COLO829 (cell line): Measurements from ENCODE around the gene NUDT14.

Source experiments
- DNase-seq: peaks from one replicate; pipeline ENCODE4 v3.0.0; 2012; ENCODE audit warnings: low spot score

Gene NUDT14

DNA sequence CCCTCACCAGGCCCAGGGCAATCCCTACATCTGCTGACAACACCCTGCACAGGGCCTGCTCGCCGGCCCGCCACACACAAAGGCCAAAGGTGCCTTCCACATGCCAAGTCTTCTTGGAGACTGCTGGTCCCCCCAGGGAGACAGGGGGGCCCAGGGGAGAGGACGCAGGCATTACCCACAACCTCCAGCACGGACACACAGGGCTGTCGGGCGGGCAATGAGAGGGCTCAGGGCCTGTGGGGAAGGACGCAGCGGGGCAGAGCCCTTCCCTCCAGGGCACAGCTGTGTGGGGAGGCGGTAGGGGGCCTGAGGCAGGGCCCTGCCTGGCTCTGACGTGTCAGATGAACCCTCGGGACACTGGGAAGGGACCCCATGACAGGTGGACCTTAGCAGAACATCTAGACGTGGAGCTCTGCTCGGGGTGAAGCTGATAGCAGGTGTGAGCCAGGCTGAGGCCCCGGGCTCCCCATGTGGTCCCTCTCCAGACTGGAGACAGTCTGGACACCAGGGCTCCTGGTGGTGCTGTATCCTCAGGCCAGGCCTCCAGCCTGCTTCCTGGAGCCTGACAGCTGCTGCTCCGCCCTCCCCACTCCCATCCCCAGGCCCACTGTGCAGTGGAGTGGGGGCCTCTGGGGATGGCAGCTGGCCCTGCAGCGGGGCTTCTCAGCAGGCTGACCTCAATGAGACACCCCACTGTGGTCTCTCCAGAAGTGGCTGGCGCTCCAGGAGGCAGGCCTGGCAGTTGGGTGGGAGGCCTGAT, 31.6 kb upstream of the NUDT14 start:
- DNase-seq: no peak

DNA sequence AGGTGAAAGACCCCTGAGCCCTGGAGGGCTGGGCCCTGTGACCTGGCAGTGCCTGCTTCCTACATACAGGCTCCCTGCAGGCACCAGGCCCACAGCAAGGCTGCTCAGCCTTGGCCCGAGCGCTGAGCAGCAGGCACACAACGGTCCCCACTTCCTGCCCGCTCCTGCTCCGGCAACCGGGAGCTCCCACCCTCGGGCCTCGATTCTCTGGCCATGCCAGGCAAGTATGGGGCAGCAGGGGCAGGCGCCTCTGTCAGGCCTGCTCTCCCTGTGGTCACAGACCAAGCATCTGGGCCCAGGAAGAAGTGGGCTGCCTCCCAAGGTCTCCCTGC, 30.6 kb upstream of the NUDT14 start:
- DNase-seq: no peak

DNA sequence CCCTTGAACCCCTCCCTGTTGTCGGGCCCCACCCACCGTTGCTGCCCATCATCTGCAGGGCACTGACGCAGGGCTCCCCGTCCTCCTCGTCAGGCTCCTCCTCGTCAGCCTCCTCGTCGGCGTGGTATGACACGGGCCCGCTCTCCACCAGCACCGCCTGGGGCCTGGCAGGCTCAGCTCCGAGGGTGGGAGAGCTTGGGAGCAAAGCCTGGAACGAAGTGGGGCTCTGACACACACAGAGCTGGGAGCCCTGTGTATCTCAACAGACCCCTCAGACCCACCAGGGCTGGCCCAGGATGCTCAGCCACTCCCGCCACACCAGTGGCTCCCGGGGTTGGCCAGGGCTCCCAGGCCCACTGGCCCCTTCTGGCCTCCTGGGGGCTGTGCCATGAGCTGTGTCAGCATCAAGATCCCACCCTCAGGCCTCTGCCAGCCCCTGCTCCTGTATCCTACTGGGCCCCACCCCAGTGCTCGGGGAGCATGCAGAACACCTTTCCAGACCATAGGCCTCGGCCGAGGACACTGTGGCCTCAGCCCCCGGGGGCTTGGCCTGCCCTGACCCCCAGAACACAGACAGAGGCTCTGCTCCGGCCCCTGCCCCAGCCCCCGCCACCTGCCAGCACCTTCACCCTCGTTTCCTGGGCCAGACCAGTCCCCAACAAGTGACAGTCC, 30.1 kb upstream of the NUDT14 start:
- no peak for DNase-seq

DNA sequence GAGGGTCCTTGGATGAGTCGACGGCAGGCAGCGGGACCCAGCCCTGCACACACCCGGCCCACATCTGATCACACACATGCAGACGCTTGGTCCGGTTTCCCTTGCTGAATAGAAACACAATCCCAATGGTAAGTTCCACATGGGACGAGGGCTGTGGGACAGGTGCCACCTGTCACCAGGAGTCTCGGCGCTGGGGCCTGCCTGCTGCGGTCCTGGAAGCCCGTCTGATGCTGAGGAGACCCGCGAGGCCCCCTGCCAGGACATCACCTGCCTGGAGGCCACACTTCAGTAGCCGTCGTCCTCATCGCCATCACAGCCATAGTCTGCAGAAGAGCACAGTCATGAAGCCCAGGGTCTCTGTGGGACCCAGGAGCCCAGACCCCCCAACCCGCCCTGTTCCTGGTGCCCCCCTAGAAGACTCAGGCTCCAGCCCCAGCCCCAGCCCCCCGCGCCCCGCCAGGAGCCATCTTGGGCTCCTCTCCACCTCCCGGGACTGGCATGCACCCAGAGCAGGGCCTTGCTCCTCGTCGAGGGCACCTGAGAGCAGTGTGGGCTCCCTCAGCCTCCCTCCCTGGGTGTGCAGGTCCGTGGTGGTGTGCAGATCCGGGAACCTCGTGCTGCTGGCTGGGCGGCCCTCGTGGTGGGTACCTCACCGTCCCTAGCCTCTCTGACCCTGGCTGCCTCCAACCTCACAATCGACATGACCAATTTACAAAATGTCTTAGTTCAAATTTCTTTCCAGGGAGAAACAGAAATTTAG, 29.3 kb upstream of the NUDT14 start:
- DNase-seq: no peak

DNA sequence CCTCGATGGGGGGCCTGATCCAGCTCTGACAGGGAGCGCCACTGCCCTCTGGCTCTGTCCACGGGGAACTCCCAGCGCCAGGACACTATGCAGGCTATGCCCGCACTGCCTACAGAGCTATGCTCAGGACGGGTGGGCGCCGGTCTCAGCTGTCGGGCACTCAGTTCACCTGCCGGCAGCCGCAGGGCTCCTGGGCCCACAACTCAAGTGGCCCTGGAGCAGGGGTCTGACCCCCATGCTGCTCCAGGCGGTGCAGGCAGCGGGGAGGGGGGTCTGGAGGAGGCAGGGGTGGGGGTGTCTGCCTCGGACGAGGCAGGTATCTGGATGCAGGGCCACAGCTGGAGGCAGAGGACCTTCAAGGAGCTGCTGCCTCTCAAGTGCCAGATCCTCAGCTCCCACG, 28.5 kb upstream of the NUDT14 start:
- no peak for DNase-seq

DNA sequence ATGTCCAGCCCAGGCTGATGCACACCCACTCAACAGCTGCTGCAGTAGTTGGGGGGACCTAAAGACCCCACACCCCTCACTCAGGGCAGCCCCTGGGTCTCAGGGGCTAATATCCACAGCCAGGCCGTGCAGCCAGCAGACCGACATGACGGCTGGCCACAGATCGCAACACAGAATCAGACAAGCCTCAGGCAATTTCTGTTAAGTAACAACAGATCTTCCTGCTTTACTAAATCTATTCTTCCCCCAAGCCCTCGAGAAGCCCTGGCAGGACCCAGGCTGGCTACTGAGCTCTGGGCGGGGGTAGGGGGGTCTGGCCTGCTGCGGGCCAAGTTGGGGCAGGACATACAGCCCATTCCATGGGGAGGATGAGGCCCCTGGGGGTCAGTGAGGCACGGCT, 28.0 kb upstream of the NUDT14 start:
- DNase-seq: no peak

DNA sequence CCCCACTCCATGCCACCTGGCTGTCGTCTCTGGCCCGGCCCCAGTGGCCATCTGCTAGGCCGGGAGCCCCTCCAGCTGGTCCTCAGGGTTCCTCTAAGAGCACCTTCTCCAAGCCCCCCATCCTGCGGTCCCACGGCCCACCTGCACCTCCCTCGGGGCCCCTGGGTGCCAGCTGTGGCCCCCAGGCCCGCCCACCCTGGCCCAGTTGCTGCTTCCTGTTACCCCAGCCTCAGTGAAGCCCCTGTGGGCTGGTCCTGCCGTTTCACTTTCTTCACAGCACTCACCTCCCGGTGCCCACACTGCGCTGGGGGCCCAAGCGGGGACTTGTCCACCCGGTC, 27.6 kb upstream of the NUDT14 start:
- no peak for DNase-seq

DNA sequence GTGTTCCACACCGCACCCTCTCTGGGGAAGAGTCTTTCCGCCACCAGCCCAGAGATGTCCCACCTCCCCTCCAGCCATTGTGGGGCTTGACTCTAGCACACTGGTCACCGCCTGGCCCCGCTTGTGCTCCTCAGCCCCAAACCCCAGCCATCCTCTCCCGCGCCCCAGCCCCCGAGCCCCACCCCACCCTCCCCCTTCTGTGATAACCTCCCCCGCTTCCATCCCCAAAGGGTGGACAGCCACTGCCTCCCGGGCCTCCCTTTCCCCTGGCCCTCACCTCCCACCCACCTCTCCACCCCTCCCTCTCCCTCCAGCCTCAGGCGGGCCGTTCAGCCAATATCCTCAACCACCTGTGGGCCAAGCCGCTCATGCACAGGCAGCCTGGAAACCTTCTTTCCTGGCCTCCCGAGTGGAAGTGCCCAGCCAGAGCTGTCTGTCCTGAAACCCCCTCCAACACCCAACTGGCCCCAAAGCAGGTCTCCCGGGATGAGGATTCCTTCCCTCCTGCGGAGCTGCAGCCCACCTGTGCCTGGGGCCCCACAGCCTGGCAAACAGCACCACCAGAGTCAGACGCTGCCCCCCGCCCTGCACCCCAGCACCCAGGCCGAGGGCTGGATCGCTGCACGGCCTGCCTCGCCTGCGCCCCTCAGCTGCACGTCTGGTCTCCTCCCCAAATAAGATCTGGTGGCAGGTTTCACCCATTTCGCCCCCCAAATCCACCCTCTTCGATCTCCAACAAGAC, 27.1 kb upstream of the NUDT14 start:
- DNase-seq: no peak

DNA sequence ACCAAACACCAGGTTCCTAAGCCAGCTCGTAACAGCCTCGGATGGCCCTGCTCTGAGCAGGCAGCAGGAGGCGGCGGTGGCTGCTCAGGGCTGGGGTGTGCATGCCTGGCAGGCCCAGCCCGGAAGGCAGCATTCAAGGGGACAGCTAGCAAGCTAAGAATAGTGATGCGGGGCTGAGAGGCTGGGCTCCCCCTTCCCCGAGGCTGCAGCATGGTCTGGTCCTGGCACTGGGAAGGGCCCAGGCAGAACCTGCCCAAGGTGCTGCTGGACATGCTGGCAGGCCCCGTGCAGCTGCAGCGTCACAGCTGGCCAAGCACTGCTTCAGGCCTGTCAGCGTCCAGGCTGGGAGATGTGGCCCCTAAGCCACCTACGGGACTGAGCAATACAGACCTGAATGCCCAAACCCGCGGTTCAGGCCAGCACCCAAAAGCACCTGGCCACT, 26.4 kb upstream of the NUDT14 start:
- DNase-seq: no peak

DNA sequence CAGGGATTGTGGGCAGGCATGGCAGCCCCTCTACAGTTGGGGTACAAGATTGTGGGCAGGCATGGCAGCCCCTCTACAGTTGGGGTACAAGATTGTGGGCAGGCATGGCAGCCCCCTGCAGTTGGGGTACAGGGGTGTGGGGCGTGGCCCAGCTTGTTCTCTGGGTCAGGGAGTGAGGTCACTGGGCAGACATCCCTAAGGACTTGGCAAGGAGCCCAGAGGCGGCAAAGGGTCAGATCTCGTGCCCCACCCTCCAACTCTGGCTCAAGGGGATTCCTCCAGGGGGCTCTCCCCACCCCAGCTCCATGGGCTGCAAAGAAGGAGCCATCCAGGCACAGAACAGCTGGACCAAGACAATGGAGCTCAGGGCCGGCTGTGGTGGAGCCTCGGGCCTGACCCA, 25.8 kb upstream of the NUDT14 start:
- DNase-seq: no peak

DNA sequence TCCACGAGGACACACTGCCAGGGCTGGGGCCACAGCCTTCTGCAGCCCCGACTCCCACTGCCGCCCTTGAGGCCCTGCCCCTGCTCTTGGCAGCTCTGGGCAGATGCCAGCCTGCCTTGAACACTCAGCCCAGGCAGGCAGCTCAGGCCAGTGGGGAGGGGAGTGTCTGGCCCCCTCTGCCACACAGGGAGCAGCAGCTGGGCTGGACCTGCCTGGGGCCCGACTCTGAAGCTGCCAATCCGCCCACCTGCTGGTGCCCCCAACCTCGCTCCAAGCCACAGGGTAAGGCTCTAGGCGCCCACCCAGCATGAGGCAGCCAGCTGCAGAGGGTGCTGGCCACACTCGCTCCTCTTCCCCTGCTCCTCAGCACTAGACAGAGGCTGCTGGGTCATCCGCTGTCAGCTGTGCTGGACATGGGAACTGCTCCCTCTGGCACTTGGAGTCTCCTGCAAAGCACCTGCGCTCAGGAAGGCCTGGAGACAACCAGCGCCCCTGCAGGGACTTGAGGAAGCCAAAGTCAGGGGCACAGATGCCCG, 24.6 kb upstream of the NUDT14 start:
- DNase-seq: no peak

DNA sequence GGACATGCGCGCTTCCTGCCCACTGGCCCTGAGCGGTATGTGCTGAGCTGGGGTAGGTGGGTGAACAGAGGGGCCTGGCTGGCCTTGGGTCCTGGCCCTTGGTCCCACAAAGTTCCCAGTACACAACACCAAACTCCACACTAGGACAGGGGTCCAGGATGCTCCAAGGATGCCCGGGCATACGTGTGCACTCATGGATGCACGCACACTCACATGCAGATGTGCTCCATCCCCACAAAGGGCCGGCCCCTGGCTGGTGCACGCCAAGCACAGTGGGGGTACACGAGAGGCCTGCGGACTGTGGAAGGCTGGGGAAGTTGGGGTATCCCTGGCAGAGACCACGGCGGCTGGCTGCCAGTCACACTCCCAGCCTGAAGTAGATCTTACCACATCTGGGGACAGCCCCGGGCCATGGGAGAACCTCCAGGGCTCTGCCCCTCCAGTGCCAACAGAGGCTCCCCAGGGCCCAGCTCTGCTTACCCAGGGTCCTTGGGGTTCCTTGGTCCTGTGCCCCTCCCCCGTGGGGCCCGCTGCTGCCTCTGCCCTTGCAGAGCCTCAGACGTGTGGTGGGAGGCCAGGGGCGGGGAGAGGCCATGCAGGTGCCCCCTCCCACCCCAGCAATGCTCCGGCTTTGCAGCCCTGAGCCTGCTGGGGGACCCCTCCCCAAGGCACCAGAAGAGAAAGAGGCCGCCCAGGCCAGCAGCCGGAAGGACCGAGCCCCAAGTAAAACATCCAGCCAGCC, 24.0 kb upstream of the NUDT14 start:
- no peak for DNase-seq

DNA sequence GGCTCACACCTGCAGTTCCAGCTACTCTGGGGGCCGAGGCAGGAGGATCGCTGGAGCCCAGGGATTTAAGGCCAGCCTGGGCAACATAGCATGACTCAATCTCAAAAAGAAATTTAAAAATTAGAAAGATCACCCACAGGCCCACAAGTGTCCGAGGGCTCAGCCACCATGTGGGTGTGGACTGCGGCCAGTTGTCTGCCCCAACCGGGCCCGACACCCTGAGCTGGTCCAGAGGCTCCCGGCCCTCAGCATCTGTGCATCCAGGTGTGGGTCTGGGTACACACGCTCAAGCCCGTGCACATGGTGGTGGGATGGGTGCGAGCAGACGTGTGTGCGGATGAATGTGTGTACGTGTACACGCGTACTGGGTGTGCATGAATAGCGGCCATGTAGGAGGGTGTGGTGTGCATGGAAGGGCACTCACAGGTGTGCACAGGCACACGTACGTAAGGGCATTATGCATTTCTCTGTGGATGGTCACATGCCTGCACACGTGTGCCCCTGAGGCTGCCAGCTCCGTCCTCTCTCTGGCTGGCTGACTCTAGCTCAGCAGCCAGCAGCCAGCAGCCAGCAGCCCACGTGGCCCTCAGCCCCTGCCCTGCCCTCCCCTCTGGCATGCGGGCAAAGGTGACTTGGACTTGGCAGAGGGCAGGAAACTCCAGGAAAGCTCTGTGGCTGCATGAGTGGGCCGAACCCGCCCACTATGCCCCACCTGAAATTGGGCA, 23.3 kb upstream of the NUDT14 start:
- no peak for DNase-seq

DNA sequence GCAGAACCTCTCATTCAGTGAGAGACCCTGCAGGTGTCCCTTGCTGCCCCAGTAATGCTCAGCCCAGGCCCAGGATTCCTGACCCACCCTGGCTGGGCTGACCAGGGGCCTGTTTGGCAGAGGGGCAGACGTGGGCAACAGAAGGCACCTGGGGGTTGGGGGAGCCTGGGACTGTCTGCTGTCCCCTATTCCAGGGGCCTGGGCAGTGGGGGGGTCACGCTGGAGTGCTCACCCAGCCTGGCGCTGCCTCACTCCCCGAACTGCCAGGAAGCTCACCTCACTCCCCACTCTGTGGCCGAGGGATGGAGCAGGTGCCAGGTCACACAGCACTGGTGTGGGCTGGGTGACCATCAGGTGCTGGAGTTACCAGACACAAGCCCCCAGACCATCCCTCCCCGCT, 22.6 kb upstream of the NUDT14 start:
- no peak for DNase-seq

DNA sequence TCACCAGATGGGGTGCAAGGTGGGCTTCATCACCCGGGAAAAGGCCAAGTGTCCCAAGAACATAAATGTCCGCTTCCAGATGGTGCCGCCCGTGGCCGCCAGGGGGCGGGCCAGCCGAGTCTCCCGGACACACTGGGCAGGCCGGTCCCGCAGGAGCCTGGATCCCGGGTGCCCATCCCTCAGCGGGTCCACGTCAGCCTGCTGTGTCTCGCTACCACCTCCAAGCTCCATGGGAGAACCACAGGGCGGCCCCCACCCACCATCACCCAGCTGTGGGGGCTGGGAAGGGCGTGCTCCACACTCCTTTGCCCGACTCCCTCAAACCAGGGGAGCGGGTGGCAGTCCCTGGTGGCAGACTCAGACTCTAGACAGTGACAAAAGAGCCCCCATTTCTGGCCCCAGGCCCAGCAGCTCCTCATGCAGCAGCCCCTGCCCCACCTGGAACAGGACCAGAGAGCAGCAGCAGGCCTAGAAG, 22.0 kb upstream of the NUDT14 start:
- DNase-seq: peak; percentile 56

DNA sequence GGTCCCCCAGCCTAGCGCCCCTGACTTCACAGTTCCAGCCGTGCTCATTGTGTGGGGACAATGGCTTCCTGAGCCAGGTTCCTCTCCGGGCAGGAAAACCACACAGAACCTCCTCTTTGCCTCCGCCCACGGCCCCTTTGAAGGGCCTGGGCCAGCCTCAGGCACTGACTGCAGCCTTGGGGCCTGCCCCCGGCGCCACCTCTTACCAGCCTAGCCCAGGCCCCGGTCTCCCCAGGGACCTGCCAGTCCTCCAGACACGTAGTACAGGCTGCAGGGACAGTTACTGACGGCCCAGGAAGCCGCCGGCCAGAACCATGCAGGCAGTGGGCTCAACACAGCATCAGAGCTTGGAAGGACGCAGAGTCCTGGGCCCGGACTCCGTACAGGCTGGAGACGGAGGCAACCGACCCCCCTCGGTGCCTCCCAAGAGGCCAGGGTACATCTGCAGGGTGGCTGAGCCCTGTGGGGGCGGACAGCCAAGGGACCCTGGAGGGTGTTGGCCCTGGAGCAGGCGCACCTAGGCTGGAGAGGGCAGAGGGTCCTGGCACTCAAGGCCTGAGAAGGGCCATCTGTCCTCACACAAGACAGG, 20.9 kb upstream of the NUDT14 start:
- DNase-seq: no peak

DNA sequence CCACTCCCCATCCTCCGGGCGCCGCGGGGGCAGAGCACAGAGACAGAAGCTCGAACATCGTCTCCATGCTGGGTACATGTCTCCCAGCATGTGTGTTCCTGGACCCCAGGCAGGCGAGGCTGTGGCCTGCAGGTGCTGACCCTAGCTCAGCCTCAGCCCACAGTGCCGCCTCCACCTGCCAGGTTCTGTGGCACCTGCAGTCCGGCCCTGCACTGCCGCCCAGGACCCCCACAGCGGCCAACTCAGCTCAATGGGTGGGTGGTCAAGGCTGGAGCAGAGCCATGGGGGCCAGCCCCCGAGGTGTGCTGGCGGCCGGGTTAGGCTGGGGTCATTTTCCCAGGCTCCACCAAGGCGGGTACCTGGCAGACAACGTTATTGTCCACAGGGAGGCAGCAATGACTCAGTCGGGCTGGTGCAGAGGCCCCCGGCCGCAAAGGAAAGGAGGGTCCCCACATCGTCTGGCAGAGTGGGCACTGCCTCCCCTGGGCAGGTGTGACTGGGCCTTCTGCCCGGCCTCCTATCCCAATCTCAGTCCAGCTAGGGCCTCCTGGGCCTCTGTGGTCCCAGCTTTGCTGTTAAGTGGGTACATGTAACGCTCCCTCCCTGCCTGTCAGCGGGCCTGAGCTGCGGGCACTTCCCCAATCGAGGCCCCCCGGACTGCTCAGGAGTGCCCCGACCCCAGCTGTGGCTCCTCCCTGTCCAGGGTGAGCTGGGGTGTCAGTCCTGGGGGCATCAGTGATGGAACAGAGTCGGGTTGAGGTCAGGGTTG, 20.2 kb upstream of the NUDT14 start:
- DNase-seq: no peak

DNA sequence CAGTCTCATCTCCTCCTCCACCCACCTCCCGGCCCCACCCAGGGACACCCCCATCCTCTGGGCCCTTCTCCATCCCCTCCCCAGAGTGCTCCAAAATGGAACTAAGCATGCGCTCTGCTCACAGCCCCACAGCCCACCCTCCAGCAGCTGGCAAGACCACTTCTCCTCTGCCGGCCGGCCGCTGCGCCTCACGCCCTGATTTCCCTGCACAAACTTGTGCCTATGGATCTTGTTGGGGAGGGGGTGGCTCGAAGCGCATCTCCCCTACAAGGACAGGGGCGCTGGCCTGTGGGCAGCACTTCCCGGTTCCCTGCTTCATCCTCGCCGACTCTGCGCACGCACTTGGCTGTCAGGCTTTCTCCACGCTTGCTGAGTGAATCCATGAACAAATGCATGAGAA, 19.5 kb upstream of the NUDT14 start:
- DNase-seq: no peak

DNA sequence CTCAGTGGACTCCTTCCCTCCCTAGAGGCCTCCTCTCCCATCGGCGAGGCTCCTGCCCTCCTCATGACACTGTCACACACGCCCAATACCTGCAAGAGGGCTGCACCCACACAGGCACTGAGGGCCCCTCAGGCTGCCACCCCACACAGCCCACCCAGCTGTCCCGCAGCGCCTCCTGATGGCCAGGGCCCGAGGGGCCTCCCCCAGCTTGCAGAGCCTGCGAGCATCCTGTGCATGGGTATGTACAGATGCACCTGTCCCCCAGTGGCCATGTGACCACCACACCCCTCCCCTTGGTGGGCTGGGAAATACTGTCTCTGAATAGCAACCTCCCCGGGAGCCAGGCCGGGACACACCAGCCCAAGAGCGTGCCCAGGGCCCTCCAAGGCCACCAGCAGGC, 19.0 kb upstream of the NUDT14 start:
- DNase-seq: no peak

DNA sequence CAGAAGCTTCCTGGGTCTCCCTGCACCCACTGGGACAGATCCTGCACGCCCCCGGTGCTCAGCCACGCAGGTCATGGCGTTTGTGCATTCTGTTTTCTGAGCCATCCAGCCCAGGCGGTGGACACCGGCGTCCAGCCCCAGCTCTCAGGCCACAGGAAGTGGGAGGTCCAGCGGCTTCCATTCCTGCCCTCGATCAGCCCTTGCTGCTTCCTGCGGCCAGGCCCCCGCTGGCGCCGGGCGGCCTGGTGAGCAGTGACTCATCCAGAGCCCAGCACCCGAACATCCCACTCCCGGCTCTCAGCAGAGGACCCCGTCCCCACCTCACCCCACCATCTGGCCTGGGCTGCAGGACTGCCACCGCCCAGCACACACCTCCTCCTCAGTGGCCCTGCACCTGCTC, 18.0 kb upstream of the NUDT14 start:
- DNase-seq: peak; percentile 45
